Lower leg skin (tissue), 3 donors: ENCODE measurements around the gene PEA15.

Experiments
- CTCF ChIP-seq, 3 donors: fragments of 450-650 bp; IDR thresholded peaks; one replicate each; pipeline ENCODE4 v1.5.1; 2016; ENCODE audit warnings: antibody characterized with exemption in 3 of 3, mild to moderate bottlenecking in 3 of 3, moderate library complexity in 2 of 3
- POLR2A ChIP-seq, 2 donors: fragments of 450-650 bp; IDR thresholded peaks; one replicate each; pipeline ENCODE4 v1.6.1; 2016 to 2017; ENCODE audit warnings: antibody characterized with exemption in 2 of 2, mild to moderate bottlenecking in 1 of 2, moderate library complexity in 1 of 2

- TF ChIP-seq POLR2A (IDR thresholded peaks at IDR 0.05), result no peak
- TF ChIP-seq CTCF (IDR thresholded peaks at IDR 0.05), result no peak
These were observed 36.4 kb upstream of the PEA15 start for GRCh38 chr1:160168609-160169369.
